Transverse colon (tissue), 4 donors: ENCODE results near the gene TTLL5.

Experiments used
- EP300 ChIP-seq: sonication (generic); formaldehyde crosslinking; IDR thresholded peaks from one replicate; pipeline ENCODE4 v1.6.1; 2017; ENCODE audit warnings: antibody characterized with exemption, low read depth
- POLR2A ChIP-seq: fragments of 450-650 bp; IDR thresholded peaks from one replicate; pipeline ENCODE4 v1.6.1; 2016; ENCODE audit warnings: antibody characterized with exemption, mild to moderate bottlenecking, moderate library complexity
- POLR2AphosphoS5 ChIP-seq, 3 donors: sonication (generic); formaldehyde crosslinking; IDR thresholded peaks; one replicate each; pipeline ENCODE4 v1.6.1; 2016; ENCODE audit warnings: antibody characterized with exemption in 3 of 3
- TF ChIP-seq, protein P1 (sequence below), 5 experiments: fragments of 200-600 bp in 3 of 5; fragments of 450-650 bp in 2 of 5; sonication (generic) in 3 of 5; IDR thresholded peaks; 1 replicate in 2 of 5; 2 replicates in 3 of 5; pipeline ENCODE4 v1.5.1; 2016 to 2017; ENCODE audit warnings: antibody characterized with exemption in 5 of 5, inconsistent platforms in 3 of 5, mild to moderate bottlenecking in 2 of 5, moderate library complexity in 1 of 5

DNA sequence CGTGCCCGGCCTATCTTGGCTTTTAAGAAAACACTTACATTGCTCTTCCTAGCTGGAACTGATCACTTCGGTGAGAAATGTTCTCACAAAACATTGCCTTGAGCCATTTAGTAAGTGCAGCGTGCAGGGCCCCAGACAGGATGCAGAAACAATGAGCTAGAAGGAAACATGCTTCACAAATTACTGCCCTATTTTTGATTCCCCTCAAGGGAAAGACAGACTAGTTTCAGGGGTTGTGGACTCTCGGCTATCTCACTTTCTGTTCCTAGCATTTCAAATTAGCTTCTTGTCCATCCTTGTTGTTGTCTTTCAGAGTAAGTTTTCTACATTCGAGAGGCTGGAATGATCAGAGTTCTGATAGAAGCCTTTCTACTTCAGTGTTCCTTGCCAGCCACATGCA, 299.2 kb downstream of the TTLL5 start:
- TF ChIP-seq POLR2A, result no peak
- TF ChIP-seq, protein P1, sequence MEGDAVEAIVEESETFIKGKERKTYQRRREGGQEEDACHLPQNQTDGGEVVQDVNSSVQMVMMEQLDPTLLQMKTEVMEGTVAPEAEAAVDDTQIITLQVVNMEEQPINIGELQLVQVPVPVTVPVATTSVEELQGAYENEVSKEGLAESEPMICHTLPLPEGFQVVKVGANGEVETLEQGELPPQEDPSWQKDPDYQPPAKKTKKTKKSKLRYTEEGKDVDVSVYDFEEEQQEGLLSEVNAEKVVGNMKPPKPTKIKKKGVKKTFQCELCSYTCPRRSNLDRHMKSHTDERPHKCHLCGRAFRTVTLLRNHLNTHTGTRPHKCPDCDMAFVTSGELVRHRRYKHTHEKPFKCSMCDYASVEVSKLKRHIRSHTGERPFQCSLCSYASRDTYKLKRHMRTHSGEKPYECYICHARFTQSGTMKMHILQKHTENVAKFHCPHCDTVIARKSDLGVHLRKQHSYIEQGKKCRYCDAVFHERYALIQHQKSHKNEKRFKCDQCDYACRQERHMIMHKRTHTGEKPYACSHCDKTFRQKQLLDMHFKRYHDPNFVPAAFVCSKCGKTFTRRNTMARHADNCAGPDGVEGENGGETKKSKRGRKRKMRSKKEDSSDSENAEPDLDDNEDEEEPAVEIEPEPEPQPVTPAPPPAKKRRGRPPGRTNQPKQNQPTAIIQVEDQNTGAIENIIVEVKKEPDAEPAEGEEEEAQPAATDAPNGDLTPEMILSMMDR (IDR thresholded peaks at IDR 0.05), result no peak
- no peak for TF ChIP-seq EP300
- no peak for TF ChIP-seq POLR2AphosphoS5 (IDR thresholded peaks at IDR 0.05)
